ENCODE data around the gene XYLT1. TPM values are rescaled to one million over a fixed set of nuclear protein-coding genes. Genes with fewer than 3 reads are reported as not detected.

XYLT1 gene
- total and polyA plus RNA-seq, 4 experiments from 2014 or later: 1.4 to 48.5 (median 24.5) TPM

DNA sequence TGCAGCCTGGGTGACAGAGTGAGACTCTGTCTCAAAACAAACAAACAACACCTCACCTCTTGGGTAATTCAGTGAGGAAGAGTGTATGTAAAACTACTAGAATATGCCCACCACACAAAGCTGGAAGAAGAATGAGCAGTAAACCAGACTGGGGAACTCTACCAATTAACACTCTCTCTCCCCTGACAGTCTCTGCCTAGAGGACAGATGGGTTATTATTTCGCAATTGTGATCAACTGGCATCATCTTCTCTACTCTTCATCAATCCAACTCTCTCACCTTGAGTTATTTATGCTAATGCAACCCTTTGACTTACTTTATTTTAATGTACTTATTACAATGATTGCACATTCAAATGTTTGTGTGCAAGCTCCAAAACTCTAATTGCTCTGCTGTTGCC lies 205.6 kb downstream of the XYLT1 start:
- no peaks in the 10 kb centered on the region for H3K27me3 Mint-ChIP-seq
- CTCF ChIA-PET (ENCODE audit: partially characterized antibody): no interaction called here
- POLR2A ChIA-PET (ENCODE audit: partially characterized antibody): no interaction called here

DNA sequence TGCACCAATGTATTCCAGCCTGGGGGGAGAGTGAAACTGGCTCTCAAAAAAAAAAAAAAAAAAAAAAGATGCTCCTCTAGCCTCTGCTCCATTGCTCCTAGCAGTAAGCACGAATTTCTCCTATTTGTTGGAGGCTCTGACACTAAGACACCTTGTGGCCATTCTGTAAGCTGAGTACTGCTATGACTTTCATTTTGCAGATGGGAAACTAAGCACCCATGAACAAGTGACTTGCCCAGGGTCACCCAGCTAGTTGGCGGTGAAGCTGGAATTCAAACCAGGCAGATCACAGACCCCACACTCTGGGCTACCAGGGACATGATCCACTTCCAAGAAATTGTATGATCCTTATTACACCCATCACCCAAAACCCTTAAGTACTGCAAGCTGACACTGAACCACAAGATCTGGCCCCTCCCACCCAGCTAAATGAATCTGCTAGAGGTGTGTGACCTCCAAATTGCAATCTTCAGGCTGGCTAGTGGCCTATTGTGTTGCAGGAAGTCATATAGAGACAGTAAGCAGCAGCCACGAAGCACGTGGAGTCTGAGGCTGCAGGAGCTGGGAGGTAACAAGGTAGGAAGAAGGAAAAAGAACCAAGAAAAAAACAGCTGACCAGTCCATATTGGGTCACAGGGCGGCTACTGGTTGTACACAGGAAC lies 209.4 kb downstream of the XYLT1 start:
- POLR2A ChIA-PET (ENCODE audit: partially characterized antibody): no interaction called here
- Mint-ChIP-seq H3K36me3 (peaks cover 16 to 24% of the 10 kb centered on the region in 2 donors), H3K4me1 (peaks cover 28 to 39% (median 29%) of the 10 kb centered on the region in 4 donors), H3K9me3 (no peaks in the 10 kb centered on the region), H3K27me3 (no peaks in the 10 kb centered on the region), H3K4me3 (no peak overlapping the region), H3K27ac (peak overlapping the region; percentile 25 to 84 (median 43))
- no peaks in the 10 kb centered on the region for H3K36me3 ChIP-seq (ENCODE audit: insufficient read depth, low read length)
- no peak overlapping the region for H3K4me3 ChIP-seq (ENCODE audit: low read length in 2 of 2)
- H3K27ac ChIP-seq (ENCODE audit: low read depth, low read length): no peak overlapping the region
- H3K27me3 ChIP-seq (ENCODE audit: insufficient read depth, low read length): no peaks in the 10 kb centered on the region
- intact Hi-C loops (cut with micrococcal nuclease): no loop called here
- peak in 2 of 5 donors; percentile 1 to 7 for DNase-seq
- CTCF ChIA-PET (ENCODE audit: partially characterized antibody): interaction anchor here (0.5 to 1.5 kb wide), 4 partner anchors 66 to 305 kb away, joined by 3 to 5 read pairs (median 3); no protein-coding TSS in a partner anchor
- peaks cover 16% of the 10 kb centered on the region for H3K4me1 ChIP-seq (ENCODE audit: insufficient read depth, low read length)
- H3K9me3 ChIP-seq (ENCODE audit: control insufficient read depth in 1 of 2, low read length in 2 of 2): no peaks in the 10 kb centered on the region

More for the DNA sequence above, 205.6 kb downstream of the XYLT1 start:
- Mint-ChIP-seq H3K4me3 (no peak overlapping the region), H3K36me3 (no peaks in the 10 kb centered on the region), H3K9me3 (no peaks in the 10 kb centered on the region), H3K27ac (peak overlapping the region in 1 of 7 donors; percentile 55), H3K4me1 (peaks cover 27 to 34% (median 29%) of the 10 kb centered on the region in 4 donors)
- no peaks in the 10 kb centered on the region for H3K9me3 ChIP-seq (ENCODE audit: control insufficient read depth in 1 of 2, low read length in 2 of 2)
- peaks cover 16% of the 10 kb centered on the region for H3K4me1 ChIP-seq (ENCODE audit: insufficient read depth, low read length)
- H3K27ac ChIP-seq (ENCODE audit: low read depth, low read length): no peak overlapping the region
- H3K27me3 ChIP-seq (ENCODE audit: insufficient read depth, low read length): no peaks in the 10 kb centered on the region
- DNase-seq: no peak
- no peak overlapping the region for H3K4me3 ChIP-seq (ENCODE audit: low read length in 2 of 2)
- H3K36me3 ChIP-seq (ENCODE audit: insufficient read depth, low read length): no peaks in the 10 kb centered on the region
- intact Hi-C loops (cut with micrococcal nuclease): no loop called here

DNA sequence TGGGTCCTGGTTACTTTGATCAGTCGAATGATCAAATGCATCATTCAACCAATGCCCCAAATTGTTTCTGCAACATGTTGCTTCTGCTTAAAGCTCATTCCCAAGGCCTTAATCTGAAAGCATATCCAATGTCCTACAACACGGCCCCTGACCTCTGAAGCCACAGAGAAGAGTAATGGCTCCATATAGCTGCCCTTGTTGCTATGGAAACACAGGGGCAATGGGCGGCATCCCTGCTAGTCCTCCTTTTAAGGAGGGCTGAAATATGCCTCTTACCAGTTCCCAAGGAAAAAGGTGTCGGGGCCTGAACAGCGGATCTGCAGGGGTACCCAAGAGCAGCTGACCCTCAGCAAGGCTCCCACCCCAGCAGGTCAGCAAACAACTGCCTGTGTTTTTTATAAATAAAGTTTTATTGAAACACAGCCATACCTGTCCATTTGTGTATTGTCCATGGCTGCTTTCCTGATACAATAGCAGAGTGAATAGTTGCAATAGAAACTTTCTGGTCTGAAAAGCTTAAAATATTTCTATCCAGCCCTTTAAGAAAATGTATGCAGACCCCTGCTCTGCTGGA lies 210.4 kb downstream of the XYLT1 start:
- intact Hi-C loops (cut with micrococcal nuclease): no loop called here
- no peak overlapping the region for H3K4me3 ChIP-seq (ENCODE audit: low read length in 2 of 2)
- no peak overlapping the region for H3K27ac Mint-ChIP-seq
- no peak for DNase-seq
- peaks cover 16% of the 10 kb centered on the region for H3K4me1 ChIP-seq (ENCODE audit: insufficient read depth, low read length)
- peaks cover 16 to 28% of the 10 kb centered on the region in 2 donors for H3K36me3 Mint-ChIP-seq
- H3K4me1 Mint-ChIP-seq: peaks cover 28 to 33% (median 29%) of the 10 kb centered on the region in 4 donors
- H3K9me3 Mint-ChIP-seq: no peaks in the 10 kb centered on the region
- no peaks in the 10 kb centered on the region for H3K27me3 Mint-ChIP-seq
- ChIA-PET CTCF (ENCODE audit: partially characterized antibody) (interaction anchor here (0.5 to 1.5 kb wide), 3 partner anchors 65 to 306 kb away, joined by 3 to 5 read pairs (median 3); no protein-coding TSS in a partner anchor), POLR2A (ENCODE audit: partially characterized antibody) (no interaction called here)
- no peaks in the 10 kb centered on the region for H3K9me3 ChIP-seq (ENCODE audit: control insufficient read depth in 1 of 2, low read length in 2 of 2)
- no peaks in the 10 kb centered on the region for H3K27me3 ChIP-seq (ENCODE audit: insufficient read depth, low read length)
- no peak overlapping the region for H3K27ac ChIP-seq (ENCODE audit: low read depth, low read length)
- no peak overlapping the region for H3K4me3 Mint-ChIP-seq
- H3K36me3 ChIP-seq (ENCODE audit: insufficient read depth, low read length): no peaks in the 10 kb centered on the region

DNA sequence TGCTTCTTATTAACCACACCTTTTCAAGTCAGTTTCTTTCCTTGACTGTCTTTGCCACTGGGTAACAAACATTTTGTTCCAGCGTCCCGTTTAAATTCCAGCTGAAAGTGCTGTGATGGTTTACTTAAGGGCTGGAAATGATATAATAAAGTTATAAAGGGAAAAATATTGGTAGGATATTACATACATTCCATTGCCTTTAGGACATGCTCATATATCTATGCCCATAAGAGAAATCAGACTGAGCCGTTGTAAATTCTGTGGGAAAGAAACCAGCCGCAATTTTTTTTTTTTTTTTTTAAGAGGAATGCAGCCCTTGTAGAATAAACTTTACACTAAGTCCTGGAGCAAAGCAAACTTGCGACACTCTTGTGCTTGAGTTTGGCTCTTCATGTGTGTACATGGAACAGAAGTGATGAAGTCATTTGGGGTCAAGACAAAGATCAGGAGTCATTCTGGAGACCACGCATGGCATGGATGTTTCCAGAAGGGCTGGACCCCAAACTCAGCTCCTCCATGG lies 210.9 kb downstream of the XYLT1 start:
- Mint-ChIP-seq H3K27ac (no peak overlapping the region), H3K4me1 (peaks cover 26 to 32% (median 29%) of the 10 kb centered on the region in 4 donors), H3K36me3 (peaks cover 19 to 30% of the 10 kb centered on the region in 2 donors), H3K4me3 (no peak overlapping the region), H3K27me3 (no peaks in the 10 kb centered on the region), H3K9me3 (no peaks in the 10 kb centered on the region)
- POLR2A ChIA-PET (ENCODE audit: partially characterized antibody): no interaction called here
- intact Hi-C loops (cut with micrococcal nuclease): no loop called here
- Histone ChIP-seq H3K27me3 (ENCODE audit: insufficient read depth, low read length) (no peaks in the 10 kb centered on the region), H3K27ac (ENCODE audit: low read depth, low read length) (no peak overlapping the region), H3K4me3 (ENCODE audit: low read length in 2 of 2) (no peak overlapping the region), H3K36me3 (ENCODE audit: insufficient read depth, low read length) (no peaks in the 10 kb centered on the region), H3K4me1 (ENCODE audit: insufficient read depth, low read length) (peaks cover 16% of the 10 kb centered on the region), H3K9me3 (ENCODE audit: control insufficient read depth in 1 of 2, low read length in 2 of 2) (no peaks in the 10 kb centered on the region)
- CTCF ChIA-PET (ENCODE audit: partially characterized antibody): interaction anchor here (0.9 kb wide), 1 partner anchor 210 kb away, joined by 3 read pairs; no protein-coding TSS in a partner anchor
- DNase-seq: no peak

DNA sequence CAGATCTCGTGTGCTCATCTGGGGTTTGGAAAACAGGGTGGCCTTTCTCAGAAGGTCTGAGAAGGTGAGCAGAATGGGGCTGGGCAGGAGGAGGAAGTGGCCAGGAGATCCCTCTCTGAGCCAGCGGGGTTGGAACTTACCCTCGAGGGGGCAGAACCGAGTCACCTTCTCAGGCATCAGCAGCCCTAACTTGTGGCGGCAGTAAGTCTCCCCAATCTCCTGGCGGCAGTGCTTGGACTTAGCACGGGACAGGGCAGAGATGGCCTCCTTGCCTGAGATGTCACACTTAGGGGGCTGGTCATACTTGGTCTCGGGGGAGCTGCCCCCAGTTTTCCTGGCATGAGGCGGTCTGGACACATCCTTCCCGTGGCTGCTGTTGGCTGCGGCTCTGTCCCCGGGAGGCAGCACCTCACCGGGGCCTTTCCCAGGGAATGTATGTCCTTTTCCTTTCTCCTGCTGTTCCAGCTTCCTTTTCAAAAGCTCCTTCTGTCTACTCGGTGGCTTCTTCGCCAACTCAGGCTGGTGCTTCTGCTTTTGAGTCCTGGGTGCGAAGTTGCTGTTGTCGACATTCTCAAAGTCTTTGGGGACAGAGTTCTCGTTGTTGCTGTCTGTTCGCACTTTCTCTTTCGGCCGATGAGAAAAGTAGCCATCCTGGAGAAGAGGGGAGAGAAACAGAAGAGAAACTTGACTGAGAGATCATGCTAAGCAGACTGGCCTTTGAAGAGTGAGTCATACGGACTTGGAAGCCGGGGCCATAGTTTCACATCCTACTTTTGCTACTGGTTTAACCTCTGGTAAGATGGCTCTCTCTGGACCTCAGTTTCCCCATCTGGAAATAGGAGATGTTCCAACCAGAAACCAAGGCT lies 211.7 kb downstream of the XYLT1 start:
- no peaks in the 10 kb centered on the region for H3K9me3 Mint-ChIP-seq
- no peaks in the 10 kb centered on the region for H3K27me3 ChIP-seq (ENCODE audit: insufficient read depth, low read length)
- H3K27ac Mint-ChIP-seq: peak overlapping the region in 4 of 7 donors; percentile 9 to 58 (median 55)
- no peaks in the 10 kb centered on the region for H3K9me3 ChIP-seq (ENCODE audit: control insufficient read depth in 1 of 2, low read length in 2 of 2)
- H3K27ac ChIP-seq (ENCODE audit: low read depth, low read length): no peak overlapping the region
- POLR2A ChIA-PET (ENCODE audit: partially characterized antibody): no interaction called here
- no peaks in the 10 kb centered on the region for H3K36me3 ChIP-seq (ENCODE audit: insufficient read depth, low read length)
- H3K4me3 ChIP-seq (ENCODE audit: low read length in 2 of 2): no peak overlapping the region
- no peaks in the 10 kb centered on the region for H3K27me3 Mint-ChIP-seq
- intact Hi-C loops (cut with micrococcal nuclease): no loop called here
- CTCF ChIA-PET (ENCODE audit: partially characterized antibody): interaction anchor here (0.9 kb wide), 1 partner anchor 211 kb away, joined by 3 read pairs; no protein-coding TSS in a partner anchor
- peaks cover 16% of the 10 kb centered on the region for H3K4me1 ChIP-seq (ENCODE audit: insufficient read depth, low read length)
- DNase-seq: no peak
- H3K4me3 Mint-ChIP-seq: no peak overlapping the region
- peaks cover 19 to 30% of the 10 kb centered on the region in 2 donors for H3K36me3 Mint-ChIP-seq
- H3K4me1 Mint-ChIP-seq: peaks cover 26 to 32% (median 27%) of the 10 kb centered on the region in 4 donors

DNA sequence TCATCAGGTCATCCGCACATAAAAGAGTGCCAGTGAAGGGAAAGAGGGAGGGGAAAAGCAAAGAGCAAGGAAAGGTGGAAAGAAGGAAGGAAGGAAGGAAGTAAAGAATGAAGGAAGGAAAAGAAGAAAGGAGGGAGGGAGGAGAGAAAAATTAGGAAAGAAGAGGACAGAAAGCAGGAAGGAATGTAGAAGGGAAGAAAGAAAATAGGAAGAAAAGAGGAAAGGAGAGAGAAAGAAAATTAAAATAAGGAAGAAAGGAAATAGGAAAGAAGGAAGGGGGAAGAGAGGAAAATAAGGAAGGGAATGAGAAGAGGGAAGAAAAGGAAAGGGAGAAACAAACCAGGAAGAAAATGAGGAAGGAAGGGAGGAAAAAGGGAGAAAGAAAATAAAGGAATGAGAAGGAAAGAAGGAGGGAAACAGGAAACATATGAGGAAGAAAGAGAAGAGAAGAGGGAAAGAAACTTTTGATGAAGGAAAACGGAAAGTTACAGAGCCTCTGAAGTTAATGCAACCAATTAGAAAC lies 212.6 kb downstream of the XYLT1 start:
- Histone ChIP-seq H3K4me1 (ENCODE audit: insufficient read depth, low read length) (peaks cover 16% of the 10 kb centered on the region), H3K27me3 (ENCODE audit: insufficient read depth, low read length) (no peaks in the 10 kb centered on the region), H3K27ac (ENCODE audit: low read depth, low read length) (no peak overlapping the region), H3K36me3 (ENCODE audit: insufficient read depth, low read length) (no peaks in the 10 kb centered on the region), H3K9me3 (ENCODE audit: control insufficient read depth in 1 of 2, low read length in 2 of 2) (no peaks in the 10 kb centered on the region), H3K4me3 (ENCODE audit: low read length in 2 of 2) (no peak overlapping the region)
- intact Hi-C loops (cut with micrococcal nuclease): no loop called here
- POLR2A ChIA-PET (ENCODE audit: partially characterized antibody): no interaction called here
- Mint-ChIP-seq H3K27me3 (no peaks in the 10 kb centered on the region), H3K4me3 (no peak overlapping the region), H3K9me3 (no peaks in the 10 kb centered on the region), H3K4me1 (peaks cover 22 to 30% (median 24%) of the 10 kb centered on the region in 4 donors), H3K27ac (peak overlapping the region in 1 of 7 donors; percentile 63), H3K36me3 (peaks cover 21 to 30% of the 10 kb centered on the region in 2 donors)
- CTCF ChIA-PET (ENCODE audit: partially characterized antibody): no interaction called here
- DNase-seq: no peak
